GM23338 (cell line): ENCODE results near the gene SCG3.

Experiments
- EZH2 ChIP-seq: fragments of 200-600 bp; sonication (generic); IDR thresholded peaks from one replicate; pipeline ENCODE4 v1.8.0; 2017; ENCODE audit warnings: antibody characterized with exemption, mild to moderate bottlenecking, low read depth; ENCODE audit not compliant: unreplicated experiment
- EZH2phosphoT487 ChIP-seq: fragments of 200-600 bp; sonication (generic); IDR thresholded peaks from one replicate; pipeline ENCODE4 v1.8.1; 2018; ENCODE audit warnings: antibody characterized with exemption; ENCODE audit not compliant: unreplicated experiment
- POLR2AphosphoS5 ChIP-seq: IDR thresholded peaks from 2 replicates; pipeline ENCODE4 v1.6.1; 2016; ENCODE audit warnings: antibody characterized with exemption, low read depth
- STAT1 ChIP-seq: IDR thresholded peaks from one replicate; pipeline ENCODE4 v1.6.1; 2016; ENCODE audit warnings: antibody characterized with exemption; ENCODE audit not compliant: unreplicated experiment
- ZNF114 ChIP-seq: fragments of 250-450 bp; sonication (Bioruptor Pico); IDR thresholded peaks from 2 replicates; pipeline ENCODE4 v1.5.0; 2020; ENCODE audit warnings: mild to moderate bottlenecking, moderate library complexity
- ZNF331 ChIP-seq: fragments of 250-450 bp; sonication (Bioruptor Pico); IDR thresholded peaks from 2 replicates; pipeline ENCODE4 v1.5.0; 2020; ENCODE audit warnings: low read depth, mild to moderate bottlenecking, moderate library complexity
- TF ChIP-seq, protein P1 (sequence below), 2 experiments: fragments of 200-600 bp in 1 of 2; sonication (generic) in 1 of 2; conservative IDR thresholded peaks; 2 replicates each; pipeline versions ENCODE4 v1.5.1 to v1.6.1; 2016 to 2017; ENCODE audit warnings: antibody characterized with exemption in 2 of 2, low read depth in 2 of 2, mild to moderate bottlenecking in 2 of 2, moderate library complexity in 1 of 2
- TF ChIP-seq, protein P2 (sequence below): IDR thresholded peaks from 2 replicates; pipeline ENCODE4 v1.6.1; 2016; ENCODE audit warnings: antibody characterized with exemption
- TF ChIP-seq, protein P3 (sequence below): IDR thresholded peaks from one replicate; pipeline ENCODE4 v1.6.1; 2018; ENCODE audit warnings: antibody characterized with exemption; ENCODE audit not compliant: unreplicated experiment

DNA sequence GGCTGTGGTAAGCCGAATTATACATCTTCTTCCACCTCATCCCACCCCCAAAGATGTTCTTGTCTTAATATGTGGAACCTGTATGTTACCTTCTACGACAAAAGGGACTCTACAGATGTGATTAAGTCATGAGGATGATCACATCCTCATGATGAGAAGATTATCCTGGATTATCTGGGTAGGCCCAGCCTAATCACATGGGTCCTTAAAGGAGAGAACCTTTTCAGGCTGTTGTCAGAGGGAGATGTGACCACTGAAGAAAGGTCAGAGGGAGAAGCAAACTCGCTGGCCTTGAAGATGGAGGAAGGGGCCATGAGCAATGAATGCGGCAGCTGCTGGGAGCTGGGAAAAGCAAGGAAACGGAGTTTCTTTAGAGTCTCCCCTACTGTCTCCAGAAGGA, 12.9 kb upstream of the SCG3 start:
- no peak for TF ChIP-seq EZH2
- TF ChIP-seq, protein P1, sequence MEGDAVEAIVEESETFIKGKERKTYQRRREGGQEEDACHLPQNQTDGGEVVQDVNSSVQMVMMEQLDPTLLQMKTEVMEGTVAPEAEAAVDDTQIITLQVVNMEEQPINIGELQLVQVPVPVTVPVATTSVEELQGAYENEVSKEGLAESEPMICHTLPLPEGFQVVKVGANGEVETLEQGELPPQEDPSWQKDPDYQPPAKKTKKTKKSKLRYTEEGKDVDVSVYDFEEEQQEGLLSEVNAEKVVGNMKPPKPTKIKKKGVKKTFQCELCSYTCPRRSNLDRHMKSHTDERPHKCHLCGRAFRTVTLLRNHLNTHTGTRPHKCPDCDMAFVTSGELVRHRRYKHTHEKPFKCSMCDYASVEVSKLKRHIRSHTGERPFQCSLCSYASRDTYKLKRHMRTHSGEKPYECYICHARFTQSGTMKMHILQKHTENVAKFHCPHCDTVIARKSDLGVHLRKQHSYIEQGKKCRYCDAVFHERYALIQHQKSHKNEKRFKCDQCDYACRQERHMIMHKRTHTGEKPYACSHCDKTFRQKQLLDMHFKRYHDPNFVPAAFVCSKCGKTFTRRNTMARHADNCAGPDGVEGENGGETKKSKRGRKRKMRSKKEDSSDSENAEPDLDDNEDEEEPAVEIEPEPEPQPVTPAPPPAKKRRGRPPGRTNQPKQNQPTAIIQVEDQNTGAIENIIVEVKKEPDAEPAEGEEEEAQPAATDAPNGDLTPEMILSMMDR (conservative IDR thresholded peaks at IDR 0.05; ENCODE audit: low read depth in 2 of 2), result no peak
- no peak for TF ChIP-seq EZH2phosphoT487
- no peak for TF ChIP-seq POLR2AphosphoS5
- TF ChIP-seq ZNF331 (CRISPR knock-in tag), result no peak
- TF ChIP-seq ZNF114 (CRISPR knock-in tag), result no peak
- TF ChIP-seq, protein P2, sequence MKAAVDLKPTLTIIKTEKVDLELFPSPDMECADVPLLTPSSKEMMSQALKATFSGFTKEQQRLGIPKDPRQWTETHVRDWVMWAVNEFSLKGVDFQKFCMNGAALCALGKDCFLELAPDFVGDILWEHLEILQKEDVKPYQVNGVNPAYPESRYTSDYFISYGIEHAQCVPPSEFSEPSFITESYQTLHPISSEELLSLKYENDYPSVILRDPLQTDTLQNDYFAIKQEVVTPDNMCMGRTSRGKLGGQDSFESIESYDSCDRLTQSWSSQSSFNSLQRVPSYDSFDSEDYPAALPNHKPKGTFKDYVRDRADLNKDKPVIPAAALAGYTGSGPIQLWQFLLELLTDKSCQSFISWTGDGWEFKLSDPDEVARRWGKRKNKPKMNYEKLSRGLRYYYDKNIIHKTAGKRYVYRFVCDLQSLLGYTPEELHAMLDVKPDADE, result no peak
- TF ChIP-seq, protein P3, sequence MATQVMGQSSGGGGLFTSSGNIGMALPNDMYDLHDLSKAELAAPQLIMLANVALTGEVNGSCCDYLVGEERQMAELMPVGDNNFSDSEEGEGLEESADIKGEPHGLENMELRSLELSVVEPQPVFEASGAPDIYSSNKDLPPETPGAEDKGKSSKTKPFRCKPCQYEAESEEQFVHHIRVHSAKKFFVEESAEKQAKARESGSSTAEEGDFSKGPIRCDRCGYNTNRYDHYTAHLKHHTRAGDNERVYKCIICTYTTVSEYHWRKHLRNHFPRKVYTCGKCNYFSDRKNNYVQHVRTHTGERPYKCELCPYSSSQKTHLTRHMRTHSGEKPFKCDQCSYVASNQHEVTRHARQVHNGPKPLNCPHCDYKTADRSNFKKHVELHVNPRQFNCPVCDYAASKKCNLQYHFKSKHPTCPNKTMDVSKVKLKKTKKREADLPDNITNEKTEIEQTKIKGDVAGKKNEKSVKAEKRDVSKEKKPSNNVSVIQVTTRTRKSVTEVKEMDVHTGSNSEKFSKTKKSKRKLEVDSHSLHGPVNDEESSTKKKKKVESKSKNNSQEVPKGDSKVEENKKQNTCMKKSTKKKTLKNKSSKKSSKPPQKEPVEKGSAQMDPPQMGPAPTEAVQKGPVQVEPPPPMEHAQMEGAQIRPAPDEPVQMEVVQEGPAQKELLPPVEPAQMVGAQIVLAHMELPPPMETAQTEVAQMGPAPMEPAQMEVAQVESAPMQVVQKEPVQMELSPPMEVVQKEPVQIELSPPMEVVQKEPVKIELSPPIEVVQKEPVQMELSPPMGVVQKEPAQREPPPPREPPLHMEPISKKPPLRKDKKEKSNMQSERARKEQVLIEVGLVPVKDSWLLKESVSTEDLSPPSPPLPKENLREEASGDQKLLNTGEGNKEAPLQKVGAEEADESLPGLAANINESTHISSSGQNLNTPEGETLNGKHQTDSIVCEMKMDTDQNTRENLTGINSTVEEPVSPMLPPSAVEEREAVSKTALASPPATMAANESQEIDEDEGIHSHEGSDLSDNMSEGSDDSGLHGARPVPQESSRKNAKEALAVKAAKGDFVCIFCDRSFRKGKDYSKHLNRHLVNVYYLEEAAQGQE, result no peak
- no peak for TF ChIP-seq STAT1
